ENCODE data around the gene CYTH1. TPM values are rescaled to one million over a fixed set of nuclear protein-coding genes. Genes with fewer than 3 reads are reported as not detected.

Gene CYTH1
- total RNA-seq, 1 experiment from 2014 or later = 20.0 TPM

GRCh38 chr17:78667741-78668640, 114.1 kb downstream of the CYTH1 start:
- no peak overlapping the region for H3K4me3 Mint-ChIP-seq
- no peak overlapping the region; the same call in 1 of the 2 replicates for H3K27ac Mint-ChIP-seq
- CTCF ChIA-PET = no interaction called here
- POLR2A ChIA-PET = interaction anchor here (0.6 kb wide), 1 partner anchor 88 kb away, joined by 3 read pairs; no protein-coding TSS in a partner anchor
- H3K4me1 Mint-ChIP-seq = peaks cover 12% of the 10 kb centered on the region
- DNase-seq (ENCODE audit: low spot score) (no peak), ATAC-seq (no peak)
- no peaks in the 10 kb centered on the region; the same call in 1 of the 2 replicates for H3K27me3 Mint-ChIP-seq (ENCODE audit: low read depth)
- H3K36me3 Mint-ChIP-seq = peaks cover 11% of the 10 kb centered on the region; the same call in 1 of the 2 replicates
- H3K9me3 Mint-ChIP-seq = peaks cover 12% of the 10 kb centered on the region
- no peak for TF ChIP-seq NFE2L1 (CRISPR knock-in tag; IDR thresholded peaks at IDR 0.05)
- no peak for TF ChIP-seq ZSCAN18 (CRISPR knock-in tag; IDR thresholded peaks at IDR 0.05)
- TF ChIP-seq MXD4 (CRISPR knock-in tag; IDR thresholded peaks at IDR 0.05; ENCODE audit: borderline replicate concordance) = no peak
- no peak for TF ChIP-seq ZNF425 (CRISPR knock-in tag; conservative IDR thresholded peaks at IDR 0.05)
- TF ChIP-seq PREB (CRISPR knock-in tag; IDR thresholded peaks at IDR 0.05; ENCODE audit: borderline replicate concordance) = no peak
- TF ChIP-seq ZBTB21 (CRISPR knock-in tag; IDR thresholded peaks at IDR 0.05; ENCODE audit: borderline replicate concordance) = no peak
- no peak for TF ChIP-seq ZNF532 (CRISPR knock-in tag; IDR thresholded peaks at IDR 0.05; ENCODE audit: borderline replicate concordance)
- no peak for TF ChIP-seq FOXJ3 (CRISPR knock-in tag; IDR thresholded peaks at IDR 0.05; ENCODE audit: borderline replicate concordance)
- no peak for TF ChIP-seq ATF6 (CRISPR knock-in tag; IDR thresholded peaks at IDR 0.05)
- no peak for TF ChIP-seq TEAD4 (CRISPR knock-in tag; IDR thresholded peaks at IDR 0.05)
- TF ChIP-seq JAZF1 (CRISPR knock-in tag; IDR thresholded peaks at IDR 0.05) = no peak
- TF ChIP-seq ESRRA (CRISPR knock-in tag; IDR thresholded peaks at IDR 0.05; ENCODE audit: borderline replicate concordance) = no peak
- no peak for TF ChIP-seq CREB1 (CRISPR knock-in tag; IDR thresholded peaks at IDR 0.05)

Measured in WTC11 (cell line).